Heart left ventricle (tissue), 16 donors: ENCODE results near the gene KCNH1. TPM values are rescaled to one million over a fixed set of nuclear protein-coding genes. Genes with fewer than 3 reads are reported as not detected.

Experiments
- ATAC-seq, 4 donors: fragments of 200-7000 bp; cut with Tn5 transposase; one replicate each; pipeline ENCODE4 v1.9.1; 2020 to 2022; ENCODE audit warnings: moderate library complexity in 4 of 4, mild to moderate bottlenecking in 3 of 4, moderate number of reproducible peaks in 1 of 4
- DNase-seq, 5 donors: peaks; one replicate each; pipeline ENCODE4 v3.0.0-alpha.2; 2020
- H3K27ac ChIP-seq, 12 donors: fragments of 200-600 bp; sonication (generic) in 4 of 12; one replicate each; pipeline versions ENCODE4 v1.5.0 to v1.8.0; 2016 to 2022; ENCODE audit warnings: mild to moderate bottlenecking in 2 of 12
- H3K27me3 ChIP-seq, 9 donors: fragments of 200-600 bp; sonication (generic) in 2 of 9; one replicate each; pipeline versions ENCODE4 v1.5.1 to v1.8.0; 2016 to 2022; ENCODE audit warnings: mild to moderate bottlenecking in 3 of 9
- H3K36me3 ChIP-seq, 9 donors: fragments of 200-600 bp; sonication (generic) in 2 of 9; one replicate each; pipeline versions ENCODE4 v1.5.0 to v1.8.0; 2018 to 2022; ENCODE audit warnings: mild to moderate bottlenecking in 2 of 9
- H3K4me1 ChIP-seq, 12 donors: fragments of 200-600 bp; sonication (generic) in 4 of 12; one replicate each; pipeline versions ENCODE4 v1.5.0 to v1.8.0; 2016 to 2022; ENCODE audit warnings: mild to moderate bottlenecking in 3 of 12
- H3K4me3 ChIP-seq, 12 donors: fragments of 200-600 bp; sonication (generic) in 4 of 12; one replicate each; pipeline versions ENCODE4 v1.5.0 to v1.8.0; 2017 to 2022; ENCODE audit warnings: mild to moderate bottlenecking in 9 of 12, moderate library complexity in 4 of 12
- H3K9me3 ChIP-seq, 12 donors: fragments of 200-600 bp; sonication (generic) in 4 of 12; one replicate each; pipeline versions ENCODE4 v1.5.0 to v1.8.0; 2016 to 2022; ENCODE audit warnings: mild to moderate bottlenecking in 1 of 12
- CTCF ChIP-seq, 12 donors: fragments of 200-600 bp; sonication (generic) in 4 of 12; IDR thresholded peaks; one replicate each; pipeline versions ENCODE4 v1.5.0 to v1.8.0; 2018 to 2022; ENCODE audit warnings: antibody characterized with exemption in 12 of 12, mild to moderate bottlenecking in 5 of 12
- POLR2A ChIP-seq, 2 donors: fragments of 450-650 bp; IDR thresholded peaks; one replicate each; pipeline ENCODE4 v1.6.1; 2017; ENCODE audit warnings: antibody characterized with exemption in 2 of 2, mild to moderate bottlenecking in 2 of 2, moderate library complexity in 2 of 2
- WGBS, 4 donors: extraction: QIAGEN DNeasy Blood & Tissue Kit in 2 of 4; methylation state at CpG; one replicate each; pipeline versions ENCODE4 v1.1.5 to v1.1.7; 2013 to 2018; 5-methylcytosine and 5-hydroxymethylcytosine counted together
- intact Hi-C, 10 donors: fragments of 100-400 bp; cut with DNase I; formaldehyde crosslinking; loops; one replicate each; pipeline versions ENCODE4 v1.11.1 to v1.14.2; 2022
- polyA plus RNA-seq, 2 donors: library from polyadenylated mRNA; stranded (reverse); fragments of 200-250 nt; gene quantifications; one replicate each; pipeline ENCODE4 v1.2.3, GENCODE V29; 2013
- total RNA-seq, 9 donors: library from RNA; depleted of rRNA in 2 of 9; stranded (reverse); fragments of >200 nt in 2 of 9; fragmentation: NEBNext Ultra II Directional in 3 of 9; extraction: Animal tissue kit (Norgen Biotek cat#: 25700) in 3 of 9; gene quantifications; one replicate each; pipeline versions ENCODE4 v1.1.0 to v1.2.4, GENCODE V29; 2016 to 2023
- donor health status: ischemic (EF 13 %, LVEDD 7.1; RV severe dilation, severe dysfunction).
- donor health status: healthy with polysubstance abuse.
- donor health status: DM: no; HTN: yes; CAD: no.
- donor health status: DM: no; HTN: no; CAD: no.
- donor health status: ischemic (EF 25% LVEDD 6.9; RV normal size, moderate dysfunction).
- donor health status: ischemic (EF 25% LVEDD 5.7; RV mildly dilated, moderate dysfunction).
- donor health status: healthy.
- donor health status: DM: yes; HTN: yes; CAD: no.
- donor health status: ischemic (EF 35%, LVEDD 5.7; RV mildly dilated, moderate dysfunction).
- donor health status: nonischemic (EF 11% LVEDD 7.7; RV severe dilation, severe dysfunction).
- donor health status: DM: yes; HTN: yes; CAD: no.
- donor health status: PGD.
- donor health status: ischemic (EF 29% LVEDD 5.4; RV normal size, mild dysfunction).
- donor health status: nonischemic (EF 23%, LVEDD 6.1; RV moderate dilation, normal function).

The KCNH1 gene
- total and polyA plus RNA-seq, 11 donors = 0.03 TPM; not detected in 10

DNA sequence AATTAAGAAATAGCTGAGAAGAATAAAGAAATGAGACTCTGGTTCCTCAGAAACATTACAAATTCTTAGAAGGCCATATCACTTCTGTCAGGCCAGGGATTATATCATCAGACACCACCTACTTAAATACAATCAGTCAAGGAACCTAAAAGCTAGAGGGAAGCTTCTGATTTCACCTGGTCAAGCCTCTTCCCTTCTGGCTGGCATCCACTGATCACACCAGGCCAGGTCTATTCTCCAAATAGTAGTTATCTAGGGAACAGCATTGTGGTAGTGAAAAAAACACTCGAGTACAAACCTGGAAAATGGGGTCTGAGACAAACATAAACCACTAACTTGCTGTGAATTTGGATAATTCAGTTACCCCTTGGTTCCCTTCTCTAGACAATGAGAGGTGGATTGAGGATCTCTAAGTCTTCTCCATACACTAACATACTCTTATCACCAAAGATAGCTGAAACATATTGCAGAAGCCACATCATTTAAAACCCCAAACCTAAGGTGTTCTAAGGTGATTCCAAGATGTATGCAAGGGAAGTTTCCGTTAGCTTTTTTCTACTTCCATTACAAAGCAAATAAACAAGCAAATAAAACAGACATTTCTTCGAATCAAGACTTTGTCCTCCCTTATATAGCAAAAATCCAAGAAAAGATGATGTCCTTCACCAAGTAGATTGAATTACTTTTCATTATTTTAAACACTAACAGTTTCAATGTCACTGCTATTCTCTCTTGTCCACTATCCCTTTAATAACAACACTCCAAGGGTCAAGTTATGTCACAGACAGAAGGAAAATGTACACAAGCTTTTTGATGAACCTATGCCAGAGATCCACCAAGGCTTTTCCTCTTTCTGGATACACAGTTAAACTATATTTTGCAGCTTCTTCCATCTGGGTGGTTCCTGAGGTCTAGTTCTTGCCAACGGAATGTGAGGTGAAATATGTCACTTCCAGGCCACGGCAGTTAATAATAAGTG lies 212.9 kb downstream of the KCNH1 start:
- 66 to 72% (median 71%) methylated on average over 5 of the region's 5 CpGs for WGBS, 4 donors
- TF ChIP-seq CTCF (IDR thresholded peaks at IDR 0.05) (no peak), POLR2A (IDR thresholded peaks at IDR 0.05) (no peak)
- intact Hi-C loops = no loop called here
- ATAC-seq (no peak), DNase-seq (no peak)
- Histone ChIP-seq H3K27me3 (no peaks in the 10 kb centered on the region), H3K4me1 (no peaks in the 10 kb centered on the region), H3K27ac (no peak overlapping the region), H3K9me3 (peaks cover 0 to 14% (median 3%) of the 10 kb centered on the region in 12 donors), H3K36me3 (no peaks in the 10 kb centered on the region), H3K4me3 (no peak overlapping the region)

DNA sequence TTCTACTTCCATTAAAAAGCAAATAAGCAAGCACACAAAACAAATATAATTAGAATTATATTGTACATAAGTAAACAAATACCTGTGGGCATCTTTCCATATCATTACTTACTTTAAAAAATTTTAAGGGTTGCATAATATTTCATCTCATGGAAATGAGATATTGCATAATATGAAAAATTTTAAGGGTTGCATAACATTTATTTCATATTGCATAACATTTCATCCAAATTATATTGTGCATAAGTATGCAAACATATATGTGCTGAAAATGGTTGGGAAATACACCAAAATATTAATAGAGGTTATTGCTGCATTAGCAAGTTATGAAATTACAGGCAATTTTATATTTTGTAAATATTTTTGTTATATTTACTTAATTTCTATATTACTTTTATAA lies 213.7 kb downstream of the KCNH1 start:
- Histone ChIP-seq H3K4me3 (no peak overlapping the region), H3K4me1 (no peaks in the 10 kb centered on the region), H3K36me3 (no peaks in the 10 kb centered on the region), H3K9me3 (peaks cover 0 to 10% (median 1%) of the 10 kb centered on the region in 12 donors), H3K27ac (no peak overlapping the region), H3K27me3 (no peaks in the 10 kb centered on the region)
- DNase-seq = no peak
- no peak for ATAC-seq
- TF ChIP-seq CTCF (IDR thresholded peaks at IDR 0.05) = no peak
- TF ChIP-seq POLR2A (IDR thresholded peaks at IDR 0.05) = no peak
- intact Hi-C loops = no loop called here

DNA sequence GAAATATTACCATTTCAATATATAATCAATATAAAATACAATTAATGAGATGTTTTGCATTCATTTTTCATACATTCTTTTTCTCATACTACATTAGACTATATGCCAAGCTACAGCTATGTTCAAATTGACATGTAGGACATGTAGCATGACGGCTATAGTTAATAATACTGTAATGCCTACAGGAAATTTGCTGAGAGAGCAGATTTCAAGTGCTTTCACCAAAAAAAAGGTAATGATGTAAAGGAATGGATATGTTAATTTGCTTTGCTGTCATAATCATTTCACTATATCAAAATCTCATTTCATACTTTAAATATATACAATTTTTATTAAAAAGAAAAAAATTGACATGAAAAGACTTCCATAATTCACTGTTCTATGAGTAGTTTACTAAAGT lies 215.1 kb downstream of the KCNH1 start:
- Histone ChIP-seq H3K4me1 (no peaks in the 10 kb centered on the region), H3K27ac (no peak overlapping the region), H3K27me3 (no peaks in the 10 kb centered on the region), H3K36me3 (no peaks in the 10 kb centered on the region), H3K9me3 (no peaks in the 10 kb centered on the region), H3K4me3 (no peak overlapping the region)
- WGBS, 4 donors = 76 to 93% (median 82%) methylated on average over 1 of the region's 1 CpG
- DNase-seq = no peak
- no peak for ATAC-seq
- intact Hi-C loops = no loop called here
- TF ChIP-seq POLR2A (IDR thresholded peaks at IDR 0.05) (no peak), CTCF (IDR thresholded peaks at IDR 0.05) (no peak)

DNA sequence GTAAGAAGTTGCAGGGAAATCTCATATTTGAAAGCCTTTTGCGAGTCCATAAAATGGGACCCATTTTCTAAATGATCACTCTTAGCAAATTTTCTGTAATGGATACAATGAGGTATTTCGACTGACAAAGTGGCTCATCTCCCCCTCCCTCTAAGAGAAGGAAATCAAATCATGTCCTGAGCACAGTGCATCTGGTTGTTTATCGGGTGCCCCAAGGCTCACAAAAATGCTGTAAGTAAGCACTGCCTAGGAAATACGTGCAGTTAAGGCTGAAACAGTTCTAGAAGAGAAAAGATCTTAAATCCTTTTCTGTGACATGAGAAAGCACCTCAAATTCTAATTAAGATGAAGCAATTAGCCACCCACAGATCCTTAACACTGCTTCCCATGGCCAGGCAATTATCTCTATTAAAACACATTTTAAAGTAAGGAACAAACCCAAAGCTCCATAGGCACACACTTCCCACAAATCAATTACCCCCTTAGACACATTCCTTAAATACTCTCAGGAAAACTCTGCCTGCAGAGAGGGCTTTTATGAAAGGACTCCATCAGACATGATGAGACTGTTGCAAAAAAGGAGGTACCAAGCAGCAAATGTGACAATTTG lies 216.3 kb downstream of the KCNH1 start:
- no peak for DNase-seq
- Histone ChIP-seq H3K4me1 (no peaks in the 10 kb centered on the region), H3K27me3 (no peaks in the 10 kb centered on the region), H3K36me3 (no peaks in the 10 kb centered on the region), H3K27ac (no peak overlapping the region), H3K9me3 (no peaks in the 10 kb centered on the region), H3K4me3 (no peak overlapping the region)
- no peak for ATAC-seq
- intact Hi-C loops = no loop called here
- WGBS, 4 donors = 66 to 77% (median 71%) methylated on average over 4 of the region's 4 CpGs
- TF ChIP-seq POLR2A (IDR thresholded peaks at IDR 0.05) (no peak), CTCF (IDR thresholded peaks at IDR 0.05) (no peak)
